ENCODE results near the gene CXCL14.

The CXCL14 gene

DNA sequence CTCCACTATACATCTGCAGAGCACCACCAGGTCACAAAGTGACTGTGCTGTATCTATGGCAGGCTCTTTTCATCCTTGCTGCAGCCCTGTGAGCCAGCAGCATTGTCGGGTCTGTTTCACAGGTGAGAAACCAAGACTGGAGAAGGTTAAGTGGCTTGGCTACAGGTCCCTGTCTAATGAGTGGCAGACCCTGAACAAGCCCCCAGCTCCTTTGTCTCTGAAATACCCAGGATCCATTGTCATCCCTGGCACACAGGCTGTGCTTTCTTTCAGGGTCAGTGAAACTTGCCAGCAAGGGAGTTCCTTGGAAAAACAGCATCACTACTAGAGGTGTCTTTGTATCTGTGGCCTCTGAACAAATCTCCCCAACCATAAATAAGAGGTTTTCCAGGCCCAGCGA lies 27.6 kb upstream of the CXCL14 start:
- H3K36me3 ChIP-seq (ENCODE audit: insufficient read depth, low read length), result no peaks in the 10 kb centered on the region
- H3K4me1 ChIP-seq (ENCODE audit: control insufficient read depth, insufficient read depth, low read length), result no peaks in the 10 kb centered on the region
- H3K9me3 ChIP-seq (replicated peaks; ENCODE audit: low read length), result no peaks in the 10 kb centered on the region
- H3K9ac ChIP-seq (ENCODE audit: low read depth, low read length), result no peak overlapping the region
- H3K4me3 ChIP-seq (ENCODE audit: low read length), result no peak overlapping the region
- peaks cover 24% of the 10 kb centered on the region for H3K27me3 ChIP-seq (ENCODE audit: control insufficient read depth, insufficient read depth, low read length)
- H3K4me2 ChIP-seq (ENCODE audit: low read length), result no peak overlapping the region

DNA sequence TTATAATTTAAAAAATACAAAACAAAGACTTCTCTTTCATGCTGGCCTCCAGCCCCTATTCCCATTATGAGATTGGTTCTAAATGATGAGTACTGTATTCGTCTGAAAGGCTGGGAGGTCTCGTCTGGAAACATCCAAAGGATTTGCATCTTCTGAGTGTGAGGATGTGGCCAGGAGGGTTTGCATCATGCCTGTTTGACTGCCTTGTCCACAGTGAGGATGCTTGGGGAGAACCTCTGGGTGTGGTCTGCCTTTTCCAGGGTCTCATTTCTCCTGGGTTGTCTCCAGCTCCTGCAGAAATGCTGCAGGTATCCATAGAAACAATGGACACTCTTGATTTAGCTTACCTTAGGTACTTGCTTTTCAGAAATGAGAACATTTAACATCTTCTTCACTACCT lies 26.4 kb upstream of the CXCL14 start:
- Histone ChIP-seq H3K9me3 (replicated peaks; ENCODE audit: low read length) (no peaks in the 10 kb centered on the region), H3K36me3 (ENCODE audit: insufficient read depth, low read length) (no peaks in the 10 kb centered on the region), H3K9ac (ENCODE audit: low read depth, low read length) (no peak overlapping the region), H3K4me1 (ENCODE audit: control insufficient read depth, insufficient read depth, low read length) (no peaks in the 10 kb centered on the region), H3K4me2 (ENCODE audit: low read length) (no peak overlapping the region), H3K4me3 (ENCODE audit: low read length) (no peak overlapping the region), H3K27me3 (ENCODE audit: control insufficient read depth, insufficient read depth, low read length) (peaks cover 16% of the 10 kb centered on the region)

DNA sequence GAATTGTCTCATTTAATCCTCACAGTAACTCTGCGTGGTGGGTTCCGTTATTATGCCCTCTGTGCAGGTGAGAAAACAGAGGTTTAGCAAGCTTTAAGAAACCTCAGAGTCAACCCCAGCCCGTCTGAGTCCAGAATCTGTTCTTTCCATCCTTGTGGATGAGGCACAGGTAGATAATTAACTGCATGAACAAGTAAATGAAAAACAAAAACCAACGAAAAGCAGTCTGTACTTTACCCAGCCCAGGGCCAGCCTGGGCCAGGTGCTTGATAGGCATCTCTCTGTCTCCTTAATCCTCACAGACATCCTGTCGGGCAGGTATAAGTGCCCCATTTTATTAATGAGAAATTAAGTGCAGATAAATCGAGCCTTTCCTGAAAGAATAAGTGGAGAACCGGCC lies 25.3 kb upstream of the CXCL14 start:
- Histone ChIP-seq H3K4me2 (ENCODE audit: low read length) (no peak overlapping the region), H3K9ac (ENCODE audit: low read depth, low read length) (no peak overlapping the region), H3K9me3 (replicated peaks; ENCODE audit: low read length) (no peaks in the 10 kb centered on the region), H3K36me3 (ENCODE audit: insufficient read depth, low read length) (no peaks in the 10 kb centered on the region), H3K27me3 (ENCODE audit: control insufficient read depth, insufficient read depth, low read length) (peaks cover 12% of the 10 kb centered on the region), H3K4me3 (ENCODE audit: low read length) (no peak overlapping the region), H3K4me1 (ENCODE audit: control insufficient read depth, insufficient read depth, low read length) (no peaks in the 10 kb centered on the region)

DNA sequence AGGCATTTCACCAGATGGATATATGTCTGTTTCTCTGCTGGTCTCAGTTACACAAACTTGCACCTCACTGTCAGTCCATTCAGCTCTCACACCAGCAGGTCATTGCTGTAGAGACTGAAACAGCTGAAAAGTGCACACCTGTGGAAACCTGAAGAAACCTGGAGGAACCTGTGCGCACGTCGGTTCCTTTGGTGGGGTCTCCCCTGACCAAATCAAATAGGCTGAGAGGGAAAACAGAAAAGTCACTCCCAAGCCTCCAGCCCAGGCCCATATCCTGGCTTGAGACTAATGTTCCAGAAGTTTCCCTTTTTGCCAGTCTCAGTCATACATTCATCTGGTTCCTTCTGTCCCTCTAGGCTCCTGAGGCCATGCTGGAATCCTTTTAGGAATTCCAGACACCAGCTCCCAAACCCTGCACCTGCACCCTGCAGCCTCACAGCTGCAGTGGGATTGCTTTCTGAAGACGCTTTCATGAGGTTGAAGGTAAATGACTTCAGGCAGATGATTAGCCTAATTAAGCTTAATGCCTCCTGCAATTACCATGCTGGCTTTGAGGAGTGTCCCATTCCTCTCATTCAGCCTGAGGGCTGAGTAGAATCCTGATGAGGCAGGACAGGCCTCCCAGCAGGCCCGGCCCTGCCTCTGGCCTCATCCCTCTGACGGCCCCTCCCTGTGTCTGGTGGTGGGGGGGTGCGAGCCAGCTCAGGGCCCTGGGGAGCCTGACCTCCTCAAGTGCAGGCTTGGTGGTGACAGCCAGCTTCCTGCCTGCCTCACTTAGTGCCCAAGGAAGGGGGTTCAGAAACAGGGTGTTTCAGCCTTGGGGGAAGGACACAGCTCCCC lies 24.3 kb upstream of the CXCL14 start:
- H3K27me3 ChIP-seq (ENCODE audit: control insufficient read depth, insufficient read depth, low read length), result peaks cover 8% of the 10 kb centered on the region
- no peak overlapping the region for H3K4me2 ChIP-seq (ENCODE audit: low read length)
- H3K4me3 ChIP-seq (ENCODE audit: low read length), result no peak overlapping the region
- H3K36me3 ChIP-seq (ENCODE audit: insufficient read depth, low read length), result no peaks in the 10 kb centered on the region
- no peaks in the 10 kb centered on the region for H3K4me1 ChIP-seq (ENCODE audit: control insufficient read depth, insufficient read depth, low read length)
- no peak overlapping the region for H3K9ac ChIP-seq (ENCODE audit: low read depth, low read length)
- no peaks in the 10 kb centered on the region for H3K9me3 ChIP-seq (replicated peaks; ENCODE audit: low read length)

DNA sequence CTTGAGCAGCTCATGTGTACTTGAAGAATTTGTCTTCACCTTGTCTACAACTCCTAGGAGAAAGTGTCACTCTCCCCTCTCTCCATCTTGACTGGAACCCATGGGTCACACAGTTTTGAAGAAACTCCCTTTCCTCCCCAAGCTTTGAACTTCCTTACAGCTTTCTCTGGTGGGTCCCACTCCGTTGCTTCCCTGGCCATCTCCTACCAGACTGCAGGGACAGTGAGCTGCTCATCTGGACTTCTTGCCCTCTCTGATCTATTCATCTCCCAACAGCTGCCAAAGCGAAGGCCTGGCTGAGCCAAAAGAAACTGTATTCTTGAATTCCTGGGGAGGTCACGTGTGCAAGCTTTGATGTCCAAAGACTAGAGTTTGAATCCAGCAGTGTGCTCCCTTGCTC lies 22.7 kb upstream of the CXCL14 start:
- no peaks in the 10 kb centered on the region for H3K9me3 ChIP-seq (replicated peaks; ENCODE audit: low read length)
- no peak overlapping the region for H3K9ac ChIP-seq (ENCODE audit: low read depth, low read length)
- H3K27me3 ChIP-seq (ENCODE audit: control insufficient read depth, insufficient read depth, low read length), result peaks cover 4% of the 10 kb centered on the region
- H3K4me3 ChIP-seq (ENCODE audit: low read length), result no peak overlapping the region
- H3K4me1 ChIP-seq (ENCODE audit: control insufficient read depth, insufficient read depth, low read length), result no peaks in the 10 kb centered on the region
- H3K36me3 ChIP-seq (ENCODE audit: insufficient read depth, low read length), result no peaks in the 10 kb centered on the region
- H3K4me2 ChIP-seq (ENCODE audit: low read length), result no peak overlapping the region

DNA sequence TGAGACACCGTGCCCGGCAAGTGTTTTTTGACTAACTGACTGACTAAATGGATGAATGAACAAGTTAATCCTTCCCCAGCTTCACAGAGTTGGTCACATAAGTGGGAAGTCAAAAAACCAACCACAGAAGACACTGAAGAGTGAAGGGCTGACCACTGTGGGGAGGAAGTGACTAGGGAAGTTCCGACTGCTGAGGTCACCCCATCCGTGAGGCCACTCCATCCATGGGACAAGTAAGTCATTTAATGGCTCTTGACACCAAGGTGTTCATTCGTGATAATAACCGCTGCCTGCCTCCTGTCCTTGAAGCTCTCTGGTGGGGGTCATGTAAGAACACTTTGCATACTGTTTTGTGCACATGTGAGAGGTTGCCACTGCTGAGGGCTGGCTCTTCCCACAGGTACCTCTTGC lies 22.2 kb upstream of the CXCL14 start:
- peaks cover 7% of the 10 kb centered on the region for H3K27me3 ChIP-seq (ENCODE audit: control insufficient read depth, insufficient read depth, low read length)
- H3K4me2 ChIP-seq (ENCODE audit: low read length), result no peak overlapping the region
- H3K36me3 ChIP-seq (ENCODE audit: insufficient read depth, low read length), result no peaks in the 10 kb centered on the region
- H3K4me1 ChIP-seq (ENCODE audit: control insufficient read depth, insufficient read depth, low read length), result no peaks in the 10 kb centered on the region
- no peaks in the 10 kb centered on the region for H3K9me3 ChIP-seq (replicated peaks; ENCODE audit: low read length)
- H3K9ac ChIP-seq (ENCODE audit: low read depth, low read length), result no peak overlapping the region
- no peak overlapping the region for H3K4me3 ChIP-seq (ENCODE audit: low read length)

DNA sequence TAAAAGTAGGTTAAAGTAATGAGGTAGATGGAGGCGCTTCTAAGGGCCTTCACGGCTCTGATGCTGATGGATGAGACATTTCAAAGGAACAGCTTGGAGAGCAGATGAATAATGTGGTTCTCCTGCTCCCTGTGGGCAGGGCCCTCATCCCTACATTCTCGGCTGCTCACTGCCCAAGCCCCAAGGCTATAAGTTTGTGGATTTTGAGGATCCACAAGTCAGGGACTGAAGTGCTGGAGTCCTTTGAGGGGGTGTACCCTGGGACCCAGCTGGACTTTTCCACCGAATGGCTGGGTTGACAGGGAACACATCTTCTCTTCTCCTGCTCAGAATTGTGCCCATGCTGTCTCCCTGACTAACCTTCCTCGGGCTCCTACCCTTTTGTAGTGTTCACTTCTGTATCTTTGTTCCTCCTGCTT lies 21.4 kb upstream of the CXCL14 start:
- Histone ChIP-seq H3K27me3 (ENCODE audit: control insufficient read depth, insufficient read depth, low read length) (peaks cover 7% of the 10 kb centered on the region), H3K36me3 (ENCODE audit: insufficient read depth, low read length) (no peaks in the 10 kb centered on the region), H3K4me1 (ENCODE audit: control insufficient read depth, insufficient read depth, low read length) (no peaks in the 10 kb centered on the region), H3K4me3 (ENCODE audit: low read length) (no peak overlapping the region), H3K4me2 (ENCODE audit: low read length) (no peak overlapping the region), H3K9ac (ENCODE audit: low read depth, low read length) (no peak overlapping the region), H3K9me3 (replicated peaks; ENCODE audit: low read length) (no peaks in the 10 kb centered on the region)

DNA sequence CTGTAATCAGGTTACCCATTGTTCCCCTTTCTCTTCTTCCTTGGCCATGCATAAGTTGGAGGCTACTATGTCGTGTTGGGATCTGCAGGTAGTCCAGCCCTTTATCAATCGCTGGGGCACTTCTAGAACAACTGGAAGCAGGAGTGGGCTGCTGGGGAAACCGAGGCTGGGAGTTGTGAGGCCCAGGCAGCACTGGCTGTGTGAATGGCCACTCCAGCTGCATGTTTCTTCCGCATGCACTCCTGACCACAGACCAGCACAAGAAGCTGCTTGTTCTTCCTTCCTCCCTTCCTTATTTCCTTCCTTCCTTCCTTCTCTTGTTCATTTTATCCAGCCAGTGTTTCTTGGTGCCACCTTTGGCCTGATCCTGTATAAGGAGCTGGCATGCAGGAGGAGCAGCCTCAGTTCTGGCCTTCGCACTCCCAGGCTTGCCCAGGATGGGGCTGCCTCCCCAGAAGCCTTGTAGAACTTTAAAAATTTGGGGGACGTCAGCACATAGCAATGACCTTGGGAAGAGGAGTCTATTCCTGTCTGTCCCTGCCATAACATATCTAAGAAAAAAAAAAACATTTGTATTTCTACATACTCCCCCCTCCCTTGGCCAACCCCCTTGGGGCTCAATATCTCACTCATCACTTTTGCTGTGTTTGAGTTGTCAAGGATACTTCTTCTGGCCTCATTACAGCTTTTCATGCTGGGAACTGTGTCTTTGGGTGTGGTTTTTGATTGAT lies 20.8 kb upstream of the CXCL14 start:
- no peak overlapping the region for H3K4me3 ChIP-seq (ENCODE audit: low read length)
- H3K36me3 ChIP-seq (ENCODE audit: insufficient read depth, low read length), result no peaks in the 10 kb centered on the region
- H3K9ac ChIP-seq (ENCODE audit: low read depth, low read length), result no peak overlapping the region
- H3K9me3 ChIP-seq (replicated peaks; ENCODE audit: low read length), result no peaks in the 10 kb centered on the region
- H3K4me1 ChIP-seq (ENCODE audit: control insufficient read depth, insufficient read depth, low read length), result no peaks in the 10 kb centered on the region
- H3K4me2 ChIP-seq (ENCODE audit: low read length), result no peak overlapping the region
- H3K27me3 ChIP-seq (ENCODE audit: control insufficient read depth, insufficient read depth, low read length), result peaks cover 7% of the 10 kb centered on the region

DNA sequence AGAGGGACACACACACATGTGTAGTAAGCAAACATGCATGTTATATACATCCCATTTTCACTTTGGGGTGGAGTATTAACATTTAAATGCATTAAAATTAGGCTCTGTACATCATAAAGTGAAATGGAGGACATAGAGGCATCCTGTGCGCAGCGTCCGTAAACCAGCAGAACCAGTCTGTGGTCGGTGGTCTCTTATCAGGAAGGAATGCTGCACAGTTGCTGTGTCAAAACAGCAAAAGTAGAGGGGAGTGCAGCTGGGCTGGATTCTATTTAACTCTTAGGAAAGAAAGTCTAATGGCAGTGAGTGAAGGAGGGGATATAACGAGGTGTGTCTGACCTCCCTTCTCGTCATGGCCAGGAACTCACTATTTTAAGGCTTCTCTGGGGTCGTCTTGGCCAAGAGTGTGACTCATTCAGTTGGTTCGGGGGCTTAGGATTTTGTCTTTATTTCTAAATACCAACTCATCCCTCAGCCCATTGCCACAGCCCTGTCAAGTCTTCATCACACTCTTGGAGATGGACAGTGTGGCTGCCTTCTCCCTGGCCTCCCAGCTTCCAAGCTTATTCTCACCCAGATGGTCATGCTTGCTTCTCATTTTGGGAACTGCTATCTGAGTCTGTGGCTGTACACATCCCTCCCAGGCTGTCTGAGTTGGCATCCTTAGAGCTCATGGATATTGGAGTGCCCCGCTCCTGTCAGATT lies 20.1 kb upstream of the CXCL14 start:
- Histone ChIP-seq H3K36me3 (ENCODE audit: insufficient read depth, low read length) (no peaks in the 10 kb centered on the region), H3K9me3 (replicated peaks; ENCODE audit: low read length) (no peaks in the 10 kb centered on the region), H3K27me3 (ENCODE audit: control insufficient read depth, insufficient read depth, low read length) (peaks cover 7% of the 10 kb centered on the region), H3K4me3 (ENCODE audit: low read length) (no peak overlapping the region), H3K9ac (ENCODE audit: low read depth, low read length) (no peak overlapping the region), H3K4me2 (ENCODE audit: low read length) (no peak overlapping the region), H3K4me1 (ENCODE audit: control insufficient read depth, insufficient read depth, low read length) (no peaks in the 10 kb centered on the region)

DNA sequence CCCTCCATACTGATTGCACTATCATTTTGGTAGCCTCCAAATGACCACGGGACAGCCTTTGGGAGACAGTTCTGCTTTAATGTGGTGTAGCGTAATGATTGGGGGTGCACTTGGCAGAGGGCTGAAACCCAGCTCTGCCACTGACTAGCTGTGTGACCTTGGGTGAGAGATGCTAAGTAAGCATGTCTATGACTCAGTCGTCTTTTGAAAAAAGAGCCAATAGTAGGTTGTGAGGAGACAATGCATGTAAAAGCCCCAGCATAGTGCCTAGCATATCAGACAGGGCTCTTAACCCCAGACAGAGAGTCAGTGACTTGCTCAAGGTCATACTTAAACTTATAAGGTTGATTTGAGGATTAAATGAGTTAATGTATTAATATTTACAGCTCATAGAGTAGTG lies 18.0 kb upstream of the CXCL14 start:
- no peaks in the 10 kb centered on the region for H3K36me3 ChIP-seq (ENCODE audit: insufficient read depth, low read length)
- no peaks in the 10 kb centered on the region for H3K4me1 ChIP-seq (ENCODE audit: control insufficient read depth, insufficient read depth, low read length)
- no peak overlapping the region for H3K9ac ChIP-seq (ENCODE audit: low read depth, low read length)
- no peak overlapping the region for H3K4me3 ChIP-seq (ENCODE audit: low read length)
- no peak overlapping the region for H3K4me2 ChIP-seq (ENCODE audit: low read length)
- no peaks in the 10 kb centered on the region for H3K9me3 ChIP-seq (replicated peaks; ENCODE audit: low read length)
- H3K27me3 ChIP-seq (ENCODE audit: control insufficient read depth, insufficient read depth, low read length), result peaks cover 7% of the 10 kb centered on the region

DNA sequence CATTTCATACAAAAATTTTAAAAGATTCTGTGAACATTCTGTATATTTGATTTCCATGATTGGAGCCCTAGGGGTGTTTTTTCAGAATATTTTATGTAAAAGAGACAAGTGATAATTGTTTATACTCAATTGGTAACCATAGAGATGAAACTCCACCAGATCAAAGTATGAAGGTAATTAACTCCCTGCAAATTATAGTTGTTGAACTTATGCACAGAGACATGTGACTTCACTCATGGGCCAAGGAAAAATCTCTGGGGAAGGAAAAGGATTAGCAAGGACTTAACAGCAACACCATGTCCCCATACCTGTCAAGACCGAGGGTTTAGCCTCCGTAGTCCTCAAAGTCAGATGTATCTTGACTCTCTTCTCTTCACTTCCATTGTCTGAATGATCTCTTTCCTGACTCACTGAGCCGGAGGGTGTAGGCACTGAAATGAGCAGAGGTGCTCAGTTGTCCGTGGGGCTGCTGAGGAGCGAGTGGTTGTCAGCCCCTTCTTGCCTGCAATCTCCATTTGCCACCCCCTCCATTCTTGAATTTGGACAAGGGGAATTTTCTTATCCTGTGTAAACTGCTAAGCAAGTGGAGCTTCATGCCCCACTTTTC lies 17.5 kb upstream of the CXCL14 start:
- no peaks in the 10 kb centered on the region for H3K4me1 ChIP-seq (ENCODE audit: control insufficient read depth, insufficient read depth, low read length)
- no peaks in the 10 kb centered on the region for H3K36me3 ChIP-seq (ENCODE audit: insufficient read depth, low read length)
- H3K27me3 ChIP-seq (ENCODE audit: control insufficient read depth, insufficient read depth, low read length), result peaks cover 7% of the 10 kb centered on the region
- H3K9me3 ChIP-seq (replicated peaks; ENCODE audit: low read length), result no peaks in the 10 kb centered on the region
- H3K4me3 ChIP-seq (ENCODE audit: low read length), result no peak overlapping the region
- no peak overlapping the region for H3K9ac ChIP-seq (ENCODE audit: low read depth, low read length)
- no peak overlapping the region for H3K4me2 ChIP-seq (ENCODE audit: low read length)

Data from skeletal muscle satellite cell (primary cell).